HCT116 (cell line): ENCODE measurements around the gene CPTP.

Experiments
- EZH2 ChIP-seq: fragments of 200-600 bp; sonication (generic); IDR thresholded peaks from 2 replicates; pipeline ENCODE4 v1.6.1; 2017; ENCODE audit warnings: antibody characterized with exemption, mixed run types
- JUND ChIP-seq: IDR thresholded peaks from 2 replicates; pipeline ENCODE4 v1.6.1; 2012
- POLR2A ChIP-seq: IDR thresholded peaks from 2 replicates; pipeline ENCODE4 v1.7.0; 2011; ENCODE audit warnings: borderline replicate concordance; ENCODE audit not compliant: insufficient read depth, insufficient read length; ENCODE audit errors: extremely low read depth
- POLR2AphosphoS5 ChIP-seq: IDR thresholded peaks from 2 replicates; pipeline ENCODE4 v1.6.1; 2011; ENCODE audit warnings: mild to moderate bottlenecking, low read depth, low read length, moderate library complexity
- ZFX ChIP-seq: fragments of 450-650 bp; IDR thresholded peaks from 2 replicates; pipeline ENCODE4 v1.6.1; 2017
- TF ChIP-seq, protein P1 (sequence below), 3 experiments: fragments of 200-600 bp in 1 of 3; sonication (generic) in 1 of 3; IDR thresholded peaks in 2 of 3; conservative IDR thresholded peaks in 1 of 3; 2 replicates each; pipeline ENCODE4 v1.5.1; 2012 to 2017; ENCODE audit warnings: low read depth in 2 of 3, low read length in 2 of 3, antibody characterized with exemption in 1 of 3, borderline replicate concordance in 1 of 3, control low read depth in 1 of 3, mild to moderate bottlenecking in 1 of 3, mixed read lengths in 1 of 3, mixed run types in 1 of 3, moderate library complexity in 1 of 3; ENCODE audit not compliant: insufficient read depth in 1 of 3
- TF ChIP-seq, protein P2 (sequence below): IDR thresholded peaks from 2 replicates; pipeline ENCODE4 v1.6.1; 2012; ENCODE audit warnings: low read depth

DNA sequence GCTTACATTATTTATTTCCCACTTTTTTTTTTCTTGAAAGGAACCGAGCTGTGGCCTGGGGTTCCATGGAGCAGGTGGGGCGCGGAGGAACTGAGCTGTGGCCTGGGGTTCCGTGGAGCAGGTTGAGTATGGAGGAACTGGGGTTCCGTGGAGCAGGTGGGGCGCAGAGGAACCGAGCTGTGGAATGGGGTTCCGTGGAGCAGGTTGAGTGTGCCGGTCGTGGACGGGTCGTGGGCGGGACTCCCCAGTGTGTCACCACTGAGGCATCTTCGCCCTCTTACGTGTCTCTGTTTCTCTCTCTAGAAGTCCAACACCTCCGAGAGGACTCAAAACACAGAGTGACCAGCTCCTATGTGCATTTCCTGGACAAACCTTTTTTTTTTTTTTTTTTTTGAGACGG lies 45.6 kb upstream of the CPTP start:
- TF ChIP-seq, protein P1, sequence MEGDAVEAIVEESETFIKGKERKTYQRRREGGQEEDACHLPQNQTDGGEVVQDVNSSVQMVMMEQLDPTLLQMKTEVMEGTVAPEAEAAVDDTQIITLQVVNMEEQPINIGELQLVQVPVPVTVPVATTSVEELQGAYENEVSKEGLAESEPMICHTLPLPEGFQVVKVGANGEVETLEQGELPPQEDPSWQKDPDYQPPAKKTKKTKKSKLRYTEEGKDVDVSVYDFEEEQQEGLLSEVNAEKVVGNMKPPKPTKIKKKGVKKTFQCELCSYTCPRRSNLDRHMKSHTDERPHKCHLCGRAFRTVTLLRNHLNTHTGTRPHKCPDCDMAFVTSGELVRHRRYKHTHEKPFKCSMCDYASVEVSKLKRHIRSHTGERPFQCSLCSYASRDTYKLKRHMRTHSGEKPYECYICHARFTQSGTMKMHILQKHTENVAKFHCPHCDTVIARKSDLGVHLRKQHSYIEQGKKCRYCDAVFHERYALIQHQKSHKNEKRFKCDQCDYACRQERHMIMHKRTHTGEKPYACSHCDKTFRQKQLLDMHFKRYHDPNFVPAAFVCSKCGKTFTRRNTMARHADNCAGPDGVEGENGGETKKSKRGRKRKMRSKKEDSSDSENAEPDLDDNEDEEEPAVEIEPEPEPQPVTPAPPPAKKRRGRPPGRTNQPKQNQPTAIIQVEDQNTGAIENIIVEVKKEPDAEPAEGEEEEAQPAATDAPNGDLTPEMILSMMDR (IDR thresholded peaks at IDR 0.05 in 2 of 3, conservative IDR thresholded peaks at IDR 0.05 in 1 of 3; ENCODE audit: borderline replicate concordance in 1 of 3, insufficient read depth in 1 of 3, low read depth in 2 of 3, low read length in 2 of 3): no peak
- TF ChIP-seq POLR2A: no peak
- TF ChIP-seq POLR2AphosphoS5: no peak
- TF ChIP-seq JUND: no peak
- TF ChIP-seq, protein P2, sequence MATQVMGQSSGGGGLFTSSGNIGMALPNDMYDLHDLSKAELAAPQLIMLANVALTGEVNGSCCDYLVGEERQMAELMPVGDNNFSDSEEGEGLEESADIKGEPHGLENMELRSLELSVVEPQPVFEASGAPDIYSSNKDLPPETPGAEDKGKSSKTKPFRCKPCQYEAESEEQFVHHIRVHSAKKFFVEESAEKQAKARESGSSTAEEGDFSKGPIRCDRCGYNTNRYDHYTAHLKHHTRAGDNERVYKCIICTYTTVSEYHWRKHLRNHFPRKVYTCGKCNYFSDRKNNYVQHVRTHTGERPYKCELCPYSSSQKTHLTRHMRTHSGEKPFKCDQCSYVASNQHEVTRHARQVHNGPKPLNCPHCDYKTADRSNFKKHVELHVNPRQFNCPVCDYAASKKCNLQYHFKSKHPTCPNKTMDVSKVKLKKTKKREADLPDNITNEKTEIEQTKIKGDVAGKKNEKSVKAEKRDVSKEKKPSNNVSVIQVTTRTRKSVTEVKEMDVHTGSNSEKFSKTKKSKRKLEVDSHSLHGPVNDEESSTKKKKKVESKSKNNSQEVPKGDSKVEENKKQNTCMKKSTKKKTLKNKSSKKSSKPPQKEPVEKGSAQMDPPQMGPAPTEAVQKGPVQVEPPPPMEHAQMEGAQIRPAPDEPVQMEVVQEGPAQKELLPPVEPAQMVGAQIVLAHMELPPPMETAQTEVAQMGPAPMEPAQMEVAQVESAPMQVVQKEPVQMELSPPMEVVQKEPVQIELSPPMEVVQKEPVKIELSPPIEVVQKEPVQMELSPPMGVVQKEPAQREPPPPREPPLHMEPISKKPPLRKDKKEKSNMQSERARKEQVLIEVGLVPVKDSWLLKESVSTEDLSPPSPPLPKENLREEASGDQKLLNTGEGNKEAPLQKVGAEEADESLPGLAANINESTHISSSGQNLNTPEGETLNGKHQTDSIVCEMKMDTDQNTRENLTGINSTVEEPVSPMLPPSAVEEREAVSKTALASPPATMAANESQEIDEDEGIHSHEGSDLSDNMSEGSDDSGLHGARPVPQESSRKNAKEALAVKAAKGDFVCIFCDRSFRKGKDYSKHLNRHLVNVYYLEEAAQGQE: no peak
- TF ChIP-seq EZH2: no peak
- no peak for TF ChIP-seq ZFX
